GM04503 (cell line): ENCODE results near the gene PROZ.

Source experiments
- DNase-seq: peaks from one replicate; pipeline ENCODE4 v3.0.0-alpha.2; 2012; ENCODE audit warnings: low read depth

The PROZ gene

DNA sequence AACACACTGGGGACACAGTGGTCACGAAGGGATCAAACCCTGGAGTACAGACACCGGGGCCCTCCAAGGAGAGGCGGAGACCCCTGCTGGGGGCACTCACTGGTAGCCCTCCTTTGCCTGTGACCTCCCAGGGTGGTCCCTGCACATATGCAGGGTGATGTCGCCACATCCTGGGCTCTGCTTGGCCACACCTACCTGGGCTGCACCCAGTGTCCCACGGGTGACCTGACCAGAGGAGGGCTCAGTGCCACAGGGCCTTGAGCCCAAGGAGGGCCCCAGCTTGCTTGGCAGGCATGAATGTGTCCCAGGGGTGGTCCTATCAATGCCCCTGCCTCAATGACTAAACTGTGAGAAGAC, 45.9 kb downstream of the PROZ start:
- no peak for DNase-seq

DNA sequence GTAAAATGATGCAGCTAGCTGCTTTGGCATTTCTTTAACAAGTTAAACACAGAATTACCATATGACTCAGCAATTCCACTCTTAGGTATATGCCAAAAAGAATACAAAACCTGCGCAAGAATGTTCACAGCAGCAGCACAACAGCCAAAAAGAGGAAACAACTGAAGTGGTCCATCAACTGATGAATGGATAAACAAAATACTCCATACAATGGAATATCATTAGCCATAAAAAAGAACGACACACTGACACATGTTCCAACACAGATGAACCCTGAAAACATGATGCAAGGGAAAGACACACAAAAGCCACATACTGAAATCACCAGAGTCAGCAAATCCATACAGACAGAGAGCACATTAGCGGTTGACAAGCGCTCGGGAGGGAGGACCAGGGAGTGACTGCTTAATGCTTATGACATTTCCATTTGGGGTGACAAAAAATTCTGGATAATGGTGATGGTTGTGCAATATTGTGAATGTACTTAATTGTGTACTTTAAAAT, 47.0 kb downstream of the PROZ start:
- no peak for DNase-seq

DNA sequence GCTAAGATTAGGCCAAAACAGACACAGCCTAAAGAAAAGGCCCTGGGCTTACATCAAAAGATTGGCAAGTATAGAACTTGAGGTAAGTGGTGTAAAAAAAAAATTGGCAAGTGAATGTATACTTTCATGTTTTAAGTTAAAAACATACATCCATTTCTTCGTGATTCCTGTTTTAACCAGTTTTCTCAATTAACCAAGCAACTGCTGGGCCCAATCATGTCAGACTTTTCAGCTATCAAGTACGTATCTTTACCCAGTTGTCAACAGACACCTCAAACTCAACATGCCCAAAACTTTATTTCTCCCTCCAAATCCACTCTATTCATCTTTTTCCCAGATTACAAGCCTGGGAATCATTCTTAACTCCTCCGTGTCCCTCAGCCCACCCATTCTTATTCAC, 49.0 kb downstream of the PROZ start:
- no peak for DNase-seq

DNA sequence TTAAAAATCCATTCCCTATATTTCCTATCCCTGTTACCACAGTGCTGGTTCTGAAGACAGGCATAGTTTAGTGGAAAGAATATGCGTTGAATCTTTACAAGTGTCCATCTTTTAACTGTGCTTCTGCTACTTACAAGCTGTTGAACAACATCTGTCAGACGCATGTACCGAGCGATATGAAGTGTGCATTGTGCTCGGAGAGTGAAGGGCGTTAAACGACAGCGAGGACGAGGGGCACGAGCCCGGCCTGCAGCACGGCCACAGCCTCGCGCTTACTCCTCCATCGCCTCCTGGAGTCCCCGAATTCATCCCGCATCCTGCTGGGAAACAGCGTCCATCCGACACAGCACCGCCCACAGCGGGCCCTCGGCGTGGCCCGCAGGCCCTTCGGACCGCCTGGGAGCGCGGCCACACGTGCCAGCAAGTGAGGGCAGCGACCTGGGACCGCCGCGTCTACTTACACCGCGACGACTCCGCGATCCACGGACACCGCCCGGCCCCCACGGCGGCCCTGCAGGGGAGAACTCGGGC, 49.5 kb downstream of the PROZ start:
- DNase-seq = no peak

DNA sequence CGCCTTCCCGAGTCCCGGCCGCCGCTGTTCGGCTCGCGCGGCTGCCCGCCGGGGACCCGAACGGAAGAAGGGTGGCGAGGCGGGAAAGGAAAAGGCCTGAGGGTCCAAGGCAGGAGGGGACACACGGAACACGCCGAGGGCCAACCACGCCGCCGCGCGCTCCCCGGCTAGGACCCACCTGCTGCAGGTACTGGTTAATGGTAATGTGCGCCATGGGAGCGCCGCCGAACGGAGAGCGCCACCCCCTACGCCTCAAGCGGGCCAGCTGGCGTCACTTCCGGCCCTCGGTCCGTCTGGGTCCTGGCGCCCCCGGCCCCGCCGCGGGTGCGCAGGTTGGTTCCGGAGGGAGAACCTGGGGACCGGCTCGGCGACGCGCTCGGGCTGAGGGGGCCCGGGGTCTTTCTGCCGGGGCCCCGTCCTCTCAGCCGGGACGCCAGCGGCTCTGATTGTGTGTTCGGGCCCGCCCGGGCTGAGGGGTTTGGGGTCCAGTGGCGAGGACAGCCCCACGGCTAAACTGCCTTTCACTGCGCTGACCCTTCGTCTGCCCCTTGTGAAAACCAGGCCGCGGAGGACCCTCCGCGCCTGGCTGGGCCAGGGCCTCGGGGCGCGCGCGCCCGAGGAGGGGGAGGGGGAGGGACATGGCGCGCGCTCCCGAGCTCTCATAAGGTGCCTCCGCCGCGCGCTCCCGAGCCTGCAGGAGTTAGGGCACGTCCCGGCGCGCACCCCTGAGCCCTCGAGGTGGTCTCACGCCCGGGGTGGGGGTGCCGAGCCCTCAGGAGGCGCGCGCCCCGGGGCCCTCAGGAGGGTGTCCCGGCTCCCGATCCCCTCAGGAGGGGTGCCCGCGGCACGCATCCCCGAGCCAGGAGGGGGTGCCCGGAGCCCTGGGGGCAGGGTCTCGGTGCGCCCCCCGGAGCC, 50.2 kb downstream of the PROZ start, which contains the start of gene PCID2:
Gene PCID2 (minus strand): TSS at position 249 of the 915 bp plus-strand sequence. CDS start 35 bp downstream, at position 214.
- DNase-seq = no peak

DNA sequence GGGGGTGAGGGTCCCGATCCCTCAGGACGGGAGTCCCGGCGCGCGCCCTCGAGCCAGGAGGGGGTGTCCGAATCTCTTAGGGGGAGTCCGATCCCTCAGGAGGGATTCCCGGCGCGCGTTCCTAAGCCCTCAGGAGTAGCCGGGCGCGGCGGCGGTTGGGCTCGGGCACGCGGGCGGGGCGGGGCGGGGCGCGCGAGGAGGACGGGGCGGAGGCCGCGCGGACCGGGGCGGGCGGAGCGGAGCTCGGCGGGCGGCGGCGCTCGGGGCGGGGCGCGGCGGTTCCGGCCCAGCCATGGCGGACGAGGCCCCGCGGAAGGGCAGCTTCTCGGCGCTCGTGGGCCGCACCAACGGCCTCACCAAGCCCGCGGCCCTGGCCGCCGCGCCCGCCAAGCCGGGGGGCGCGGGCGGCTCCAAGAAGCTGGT, 50.9 kb downstream of the PROZ start, which contains the start of gene CUL4A:
Gene CUL4A (plus strand): TSS at position 278 of the 423 bp plus-strand sequence. CDS start 15 bp downstream, at position 293.
- no peak for DNase-seq

DNA sequence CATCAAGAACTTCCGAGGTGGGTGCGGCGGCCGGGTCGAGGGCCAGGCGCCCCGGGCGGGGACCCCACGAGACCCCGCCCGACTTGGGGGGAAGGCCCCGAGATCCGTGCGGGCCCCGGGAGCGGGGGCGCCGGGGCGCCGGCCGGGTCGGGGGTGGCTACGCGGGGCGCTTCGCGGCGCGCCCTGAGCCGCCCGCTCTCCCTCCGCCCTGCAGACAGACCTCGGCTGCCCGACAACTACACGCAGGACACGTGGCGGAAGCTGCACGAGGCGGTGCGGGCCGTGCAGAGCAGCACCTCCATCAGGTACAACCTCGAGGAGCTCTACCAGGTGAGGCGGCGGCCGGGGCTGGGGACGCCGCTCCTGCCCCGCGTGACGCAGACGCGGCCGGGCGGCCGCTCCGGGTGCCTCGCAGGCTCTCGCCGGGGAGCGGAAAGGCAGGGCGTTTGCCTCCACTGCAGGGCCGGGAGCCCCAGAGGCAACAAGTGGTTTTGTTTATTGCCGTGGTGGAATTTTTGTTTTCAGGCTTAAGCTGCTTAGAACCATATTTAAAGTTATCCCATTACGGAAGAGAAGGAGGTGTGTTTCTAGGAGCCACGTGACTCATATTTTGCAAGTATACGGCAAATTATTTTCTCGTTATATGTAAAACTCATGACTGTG, 51.4 kb downstream of the PROZ start:
- DNase-seq = no peak

DNA sequence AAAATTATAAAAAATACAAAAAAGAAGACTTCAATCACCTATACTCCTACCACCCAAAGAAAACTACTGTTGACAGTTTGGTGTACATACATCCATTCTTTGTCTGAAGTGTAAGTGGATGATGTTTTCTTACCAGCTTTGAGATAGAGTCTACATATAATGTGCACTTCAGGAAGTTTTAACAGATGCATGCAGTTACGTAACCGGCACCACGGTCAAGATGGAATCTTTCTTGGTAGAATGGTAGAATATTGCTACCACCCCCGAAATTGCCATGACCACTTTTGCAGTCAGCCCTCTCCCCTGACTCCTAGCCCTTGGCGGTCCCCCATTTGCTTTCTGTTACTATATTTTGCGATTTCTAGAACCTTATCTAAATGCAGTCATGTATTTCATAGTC, 52.4 kb downstream of the PROZ start:
- no peak for DNase-seq

DNA sequence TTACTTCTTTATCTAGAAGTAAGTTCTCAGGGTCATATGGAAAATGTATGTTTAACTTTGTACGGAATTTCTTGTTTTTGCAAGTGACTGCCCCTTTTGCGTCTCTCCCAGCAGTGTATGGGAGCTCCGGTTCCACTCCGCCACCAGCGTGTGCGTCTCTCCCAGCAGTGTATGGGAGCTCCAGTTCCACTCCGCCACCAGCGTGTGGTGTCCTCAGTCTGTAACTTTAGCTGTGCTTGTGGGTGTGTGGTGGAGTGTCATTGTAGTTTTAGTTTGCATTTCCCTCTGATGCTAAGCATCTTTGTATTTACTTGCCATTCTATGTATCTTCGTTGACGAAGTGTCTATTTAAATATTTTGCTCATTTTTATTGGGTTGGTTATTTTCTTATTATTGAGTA, 53.3 kb downstream of the PROZ start:
- no peak for DNase-seq

DNA sequence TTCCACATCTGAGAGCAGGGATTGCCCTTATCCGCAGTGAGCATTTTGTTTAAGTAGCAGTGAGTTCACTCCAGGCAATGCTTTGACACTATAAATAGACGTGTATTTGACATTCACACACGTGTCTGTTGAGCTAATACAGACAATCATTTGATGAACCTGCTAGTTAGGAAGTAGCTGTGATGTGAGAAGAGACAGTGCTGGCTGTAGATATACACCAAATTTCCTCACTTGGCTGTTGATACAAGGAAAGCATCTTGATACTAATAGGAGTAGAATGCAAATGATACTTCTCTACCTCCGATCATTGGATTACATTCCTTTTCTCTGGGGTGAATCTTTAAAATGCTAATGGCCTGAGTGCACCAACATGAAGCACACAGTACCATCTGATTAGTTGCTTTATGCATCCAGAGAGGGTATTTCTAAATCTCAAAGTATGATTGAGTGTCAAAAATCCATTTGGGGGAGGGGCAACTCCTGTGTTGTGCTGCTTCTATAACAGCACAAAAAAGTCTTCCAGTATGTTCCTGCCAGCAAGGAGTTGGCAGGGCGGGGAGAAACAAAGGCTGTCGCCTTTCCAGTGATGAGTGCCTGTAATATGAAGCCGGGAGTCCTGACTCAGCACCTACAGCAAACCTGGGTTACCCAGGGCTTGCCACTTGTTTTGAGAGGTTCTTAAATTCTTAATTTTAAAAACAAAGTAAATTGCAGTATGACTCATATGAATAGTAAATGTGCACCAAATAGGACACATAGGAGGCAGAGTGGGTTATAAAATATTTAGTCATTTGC, 58.0 kb downstream of the PROZ start:
- DNase-seq = no peak

DNA sequence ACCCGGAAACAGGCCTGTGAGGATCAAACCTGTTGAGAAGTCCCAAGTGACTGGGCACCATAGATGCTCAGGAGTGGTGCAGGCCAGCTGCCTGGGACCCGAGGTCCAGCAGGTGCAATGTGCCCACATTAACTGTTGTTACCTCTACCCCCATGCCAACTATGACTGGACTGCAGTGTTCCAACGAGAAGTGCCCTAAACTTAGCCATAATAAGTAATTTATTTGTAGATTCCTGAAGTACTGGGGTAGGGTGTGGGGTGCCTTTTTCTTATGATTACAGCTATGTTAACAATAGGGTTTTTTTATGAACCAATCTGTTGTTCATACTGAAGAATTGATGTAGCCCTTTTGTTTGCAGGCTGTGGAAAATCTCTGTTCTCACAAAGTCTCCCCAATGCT, 60.1 kb downstream of the PROZ start:
- no peak for DNase-seq

DNA sequence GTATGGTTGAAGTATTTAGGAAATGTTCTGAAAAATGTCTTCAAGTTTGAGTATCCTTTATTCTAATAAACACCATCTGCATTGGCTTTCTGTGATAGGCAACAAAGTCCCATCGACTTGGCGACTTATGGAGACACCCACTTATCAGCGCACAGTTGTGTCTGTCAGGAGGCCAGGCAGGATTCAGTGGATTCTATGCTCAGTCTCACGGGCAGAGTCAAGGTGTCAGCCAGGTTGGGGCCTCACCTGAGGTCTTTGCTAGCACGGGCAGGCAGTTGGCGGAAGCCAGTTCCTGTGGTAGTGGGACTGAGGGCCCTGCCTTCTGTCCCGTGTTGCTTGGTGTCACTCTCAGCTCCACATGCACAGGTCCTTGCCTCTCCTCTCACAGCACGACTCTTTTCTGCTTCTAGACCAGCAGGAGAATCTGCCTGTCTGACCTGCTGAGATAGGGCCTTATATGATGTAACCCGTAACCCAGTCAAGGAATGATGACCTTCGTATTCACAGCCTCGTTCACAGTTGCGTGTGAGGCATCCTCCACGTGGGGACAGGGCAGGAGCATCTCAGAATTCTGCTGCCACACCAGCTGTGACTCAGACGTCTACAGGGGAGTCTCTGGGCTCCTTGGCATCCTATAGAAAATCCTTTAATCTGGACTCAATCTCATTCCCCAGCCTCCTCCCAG, 61.0 kb downstream of the PROZ start:
- DNase-seq = no peak

DNA sequence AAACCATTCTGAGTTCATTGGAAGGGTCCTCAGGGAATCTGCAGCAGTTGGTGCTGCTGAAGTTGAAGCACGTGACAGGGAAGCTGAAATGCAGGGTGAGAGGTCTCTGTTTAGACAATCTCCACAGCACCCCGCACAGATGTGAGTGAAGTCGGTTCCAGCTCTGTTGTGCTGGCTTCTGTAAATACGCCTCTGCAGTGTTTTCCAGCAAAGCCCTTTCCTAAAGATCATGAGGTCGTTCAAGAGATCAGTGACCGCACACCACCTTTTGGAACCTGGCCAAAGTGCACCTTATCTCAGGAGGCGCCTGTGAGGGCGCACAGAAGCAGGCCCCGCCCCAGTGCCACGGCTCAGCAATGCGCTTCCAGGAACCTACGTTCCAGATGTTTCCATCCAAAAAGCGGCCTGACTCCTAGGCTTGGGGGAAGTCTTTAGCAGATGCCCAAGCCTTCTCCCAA, 61.7 kb downstream of the PROZ start:
- no peak for DNase-seq

DNA sequence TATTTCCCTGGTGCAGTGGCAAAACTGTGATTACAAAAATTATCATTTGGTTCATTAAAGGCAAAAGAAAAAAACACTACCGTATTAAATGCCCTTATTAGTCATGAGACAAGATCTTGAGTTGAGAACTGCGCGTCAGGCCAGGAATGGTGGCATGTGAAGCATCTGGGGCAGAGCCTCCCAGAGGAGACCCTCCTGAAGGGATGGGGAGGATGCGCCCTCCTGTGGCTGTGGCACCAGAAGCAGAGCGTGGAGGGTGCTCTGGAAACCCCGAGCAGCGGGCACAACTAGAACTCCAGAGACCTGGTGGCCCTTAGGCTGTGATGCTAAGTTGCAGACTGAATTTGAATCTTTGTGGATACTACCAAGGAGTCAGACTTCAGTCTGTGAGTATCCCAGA, 62.4 kb downstream of the PROZ start:
- DNase-seq = no peak
